SK-MEL-5 (cell line): Measurements from ENCODE around the gene OR6C65. TPM values are rescaled to one million over a fixed set of nuclear protein-coding genes. Genes with fewer than 3 reads are reported as not detected.
"Not testable (repeated sequence)": the region's sequence is repeated elsewhere in the genome, so short reads cannot be mapped to it uniquely, and the experiment has no call there.

Experiments used
- DNase-seq: peaks from one replicate; pipeline ENCODE4 v3.0.0-alpha.2; 2016; ENCODE audit warnings: low read depth, low spot score
- in situ Hi-C: cut with HindIII; loops from 2 replicates; pipeline ENCODE4 v1.10.0; 2016; ENCODE audit warnings: low sequenced_read_pairs, high pct_unique_total_duplicates, low pct_unique_long_range_greater_than_20kb
- total RNA-seq: library from RNA; depleted of rRNA; stranded (reverse); fragments of >200 nt; shearing (Covaris generic); gene quantifications from 2 replicates; pipeline ENCODE4 v1.2.3, GENCODE V29; 2014; rRNA removed

The OR6C65 gene
- total RNA-seq, 1 experiment from 2014 or later, result not detected

DNA sequence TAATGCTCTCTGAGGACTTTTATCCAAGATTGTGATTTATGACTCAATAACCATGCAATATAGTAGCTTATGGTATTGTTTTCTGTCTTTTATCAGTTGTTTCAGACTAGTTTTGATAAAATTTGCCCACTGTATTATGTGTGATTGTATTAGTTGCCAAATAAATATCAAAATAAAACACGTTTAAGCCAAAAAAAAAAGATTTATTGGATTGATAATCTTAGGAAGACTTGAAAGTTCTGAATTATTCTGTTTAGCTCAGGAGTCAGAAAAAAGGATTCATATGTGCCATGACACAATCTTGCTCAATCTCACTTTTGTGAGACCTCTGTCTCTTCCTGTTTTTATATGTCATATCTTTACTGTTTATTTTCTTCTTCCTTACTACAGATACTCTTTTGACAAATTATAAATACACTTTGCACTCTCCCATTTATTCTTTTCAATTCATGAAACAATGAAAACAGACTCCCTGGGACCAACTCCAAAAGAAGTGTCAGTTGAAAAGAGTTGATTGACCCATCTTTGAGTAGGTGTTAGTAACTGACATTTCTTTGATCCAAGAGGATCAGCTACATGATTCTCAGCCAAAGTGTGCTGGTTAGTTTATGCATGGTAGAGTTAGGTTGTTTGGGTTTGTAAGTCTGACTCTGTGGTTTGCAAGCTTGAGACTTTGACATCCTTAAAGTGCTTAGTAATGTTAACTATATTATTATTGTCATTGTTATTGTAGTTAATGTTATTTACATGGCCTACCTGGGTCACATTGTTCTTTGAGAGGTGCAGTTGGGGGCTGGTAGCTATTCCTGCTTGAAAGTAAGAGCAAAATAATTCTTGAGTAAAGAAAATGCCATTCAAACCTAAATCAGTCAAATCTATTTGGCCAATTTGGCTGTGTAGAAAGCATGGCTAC, 28.3 kb downstream of the OR6C65 start:
- DNase-seq, result no peak
- in situ Hi-C loops, result no loop called here

DNA sequence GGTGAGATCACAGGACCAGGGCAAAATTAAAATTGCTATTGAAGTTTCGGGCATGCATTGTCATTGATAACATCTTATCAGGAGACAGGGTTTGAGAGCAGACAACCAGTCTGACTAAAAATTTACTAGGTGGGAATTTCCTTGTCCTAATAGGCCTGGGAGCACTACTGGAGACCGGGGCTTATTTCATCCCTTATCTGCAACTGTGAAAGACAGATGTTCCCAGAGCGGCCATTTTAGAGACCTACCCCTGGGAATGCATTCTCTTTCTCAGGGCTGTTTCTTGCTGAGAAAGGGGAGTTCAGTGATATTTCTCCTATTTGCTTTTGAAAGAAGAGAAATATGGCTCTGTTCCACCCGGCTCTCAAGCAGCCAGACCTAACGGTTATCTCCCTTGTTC, 40.9 kb downstream of the OR6C65 start:
- in situ Hi-C loops, DNase-seq: not testable (repeated sequence)

DNA sequence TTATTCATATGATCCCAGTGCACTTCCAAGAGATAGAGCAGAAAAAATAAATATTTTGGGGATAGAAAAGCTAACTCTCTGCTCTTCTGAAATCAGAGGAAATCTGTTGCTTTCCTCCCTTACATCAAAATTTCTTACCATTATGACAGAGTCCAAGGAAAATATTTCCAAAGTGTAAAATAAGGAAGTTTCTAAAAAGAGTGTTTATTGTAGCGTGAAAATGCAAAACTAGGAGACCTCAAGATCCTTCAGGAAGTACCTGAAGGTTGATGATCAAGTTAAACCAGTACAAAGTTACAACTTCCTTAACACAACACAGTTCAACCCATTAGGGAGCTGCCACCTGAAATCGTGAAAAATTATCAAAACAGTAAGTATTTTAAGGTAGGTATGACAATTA, 43.4 kb downstream of the OR6C65 start, which contains the start of gene OR6C2:
OR6C2 (plus strand) TSS at position 301 of the 400 bp plus-strand sequence. CDS start 8,138 bp downstream, outside the sequence.
- no peak for DNase-seq
- in situ Hi-C loops, result no loop called here

DNA sequence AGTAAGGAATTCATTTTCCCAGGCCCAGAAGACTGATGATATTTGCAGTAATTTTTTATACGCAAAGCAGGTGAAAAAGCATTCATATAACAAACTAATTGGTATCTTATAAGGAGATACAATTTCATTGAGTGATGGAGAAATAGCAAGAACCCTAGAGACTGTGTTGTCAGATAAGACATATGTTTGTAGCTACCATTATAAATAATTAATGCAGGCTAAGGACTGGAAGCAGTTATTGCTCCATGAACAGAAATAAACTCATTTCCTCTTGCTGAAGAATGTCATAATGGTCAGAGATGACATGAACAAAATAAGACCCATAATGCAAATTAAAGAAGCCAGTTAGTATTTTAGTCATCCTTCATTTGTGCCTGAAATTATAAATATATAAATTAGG, 45.0 kb downstream of the OR6C65 start:
- no peak for DNase-seq
- in situ Hi-C loops, result no loop called here

DNA sequence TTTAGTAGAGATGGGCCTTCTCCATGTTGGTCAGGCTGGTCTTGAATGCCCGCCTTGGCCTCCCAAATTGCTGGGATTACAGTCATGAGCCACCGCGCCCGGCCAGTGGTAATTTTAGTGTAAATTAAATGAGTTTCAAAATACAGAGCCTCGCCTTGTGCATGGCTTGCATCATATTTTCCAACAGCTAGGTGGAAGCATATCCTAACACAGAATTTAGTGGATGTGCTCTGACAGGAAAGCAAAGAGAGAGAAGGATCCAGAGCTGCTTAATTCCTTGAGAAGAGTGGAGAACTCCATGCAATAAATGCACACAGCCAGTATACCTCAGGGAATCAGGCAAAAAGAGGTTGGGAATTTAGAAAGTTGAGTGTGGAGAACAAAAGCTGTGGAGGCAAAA, 46.0 kb downstream of the OR6C65 start:
- in situ Hi-C loops, result no loop called here
- DNase-seq, result peak; percentile 44

DNA sequence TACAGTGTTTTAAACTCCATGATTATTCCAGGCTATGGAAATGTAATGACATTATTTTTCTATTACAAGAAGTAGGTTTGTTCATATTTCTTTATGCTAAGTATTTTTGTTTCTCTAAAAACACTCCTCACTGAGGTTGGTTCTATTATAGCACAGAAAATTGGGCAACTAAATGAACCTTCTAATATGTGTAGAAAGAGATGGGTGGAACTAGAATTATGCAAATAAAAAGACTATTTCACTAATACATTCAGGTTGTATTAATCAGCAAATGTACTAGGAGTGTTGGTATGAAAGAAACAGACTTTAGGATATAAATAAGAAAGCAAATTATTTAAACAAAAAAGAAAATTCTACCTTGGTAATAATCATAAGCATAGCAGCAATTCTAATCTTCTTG, 48.5 kb downstream of the OR6C65 start:
- DNase-seq, result no peak
- in situ Hi-C loops, result no loop called here

Other genes starting within 250 kb of the OR6C65 start
- not detected in 2 replicates for gene OR10A7, start 179.5 kb upstream of the OR6C65 start, total RNA-seq
- not detected in 2 replicates for gene OR6C74, start 155.9 kb upstream of the OR6C65 start, total RNA-seq
- not detected in 2 replicates for gene OR6C6, start 104.0 kb upstream of the OR6C65 start, total RNA-seq
- not detected in 2 replicates for gene OR6C1, start 86.2 kb upstream of the OR6C65 start, total RNA-seq
- not detected in 2 replicates for gene OR6C3, start 69.8 kb upstream of the OR6C65 start, total RNA-seq
- not detected in 2 replicates for gene OR6C75, start 37.6 kb upstream of the OR6C65 start, total RNA-seq
- gene OR6C76, start 25.7 kb downstream of the OR6C65 start, total RNA-seq, result not detected in 2 replicates
- gene OR6C2, start 43.5 kb downstream of the OR6C65 start, total RNA-seq, result not detected in 2 replicates
- not detected in 2 replicates for gene OR6C70, start 69.6 kb downstream of the OR6C65 start, total RNA-seq
- gene OR6C68, start 91.8 kb downstream of the OR6C65 start, total RNA-seq, result not detected in 2 replicates
- not detected in 2 replicates for gene OR6C4, start 149.1 kb downstream of the OR6C65 start, total RNA-seq
- gene OR2AP1, start 171.9 kb downstream of the OR6C65 start, total RNA-seq, result not detected in 2 replicates
- not detected in 2 replicates for gene OR10P1, start 236.4 kb downstream of the OR6C65 start, total RNA-seq